ENCODE data around the gene RHBDF2.

Gene RHBDF2

GRCh38 chr17:76477576-76477975 lies 23.6 kb downstream of the RHBDF2 start:
- DNase-seq: no peak

- no peak for DNase-seq
Measured at GRCh38 chr17:76476736-76477135, 24.5 kb downstream of the RHBDF2 start.

- no peak for DNase-seq
Measured at GRCh38 chr17:76475302-76475701, 25.9 kb downstream of the RHBDF2 start.

GRCh38 chr17:76474894-76475293 lies 26.3 kb downstream of the RHBDF2 start:
- no peak for DNase-seq

GRCh38 chr17:76474238-76474637 lies 27.0 kb downstream of the RHBDF2 start:
- no peak for DNase-seq

- DNase-seq: no peak
Measured at GRCh38 chr17:76473541-76473985, 27.7 kb downstream of the RHBDF2 start.

GRCh38 chr17:76472726-76473125 lies 28.5 kb downstream of the RHBDF2 start:
- DNase-seq: no peak

GRCh38 chr17:76472258-76472645 lies 29.0 kb downstream of the RHBDF2 start:
- DNase-seq: no peak

GRCh38 chr17:76471498-76472257 lies 29.5 kb downstream of the RHBDF2 start:
- no peak for DNase-seq

- no peak for DNase-seq
Measured at GRCh38 chr17:76469991-76470739, 31.1 kb downstream of the RHBDF2 start.

- no peak for DNase-seq
Measured at GRCh38 chr17:76469076-76469990, 31.9 kb downstream of the RHBDF2 start.

GRCh38 chr17:76468634-76469010 lies 32.6 kb downstream of the RHBDF2 start:
- DNase-seq: no peak

- no peak for DNase-seq
Measured at GRCh38 chr17:76467809-76468633, 33.2 kb downstream of the RHBDF2 start.

GRCh38 chr17:76467366-76467765 lies 33.9 kb downstream of the RHBDF2 start, which contains the start of gene AANAT:
Gene AANAT, plus strand, starts transcription at chr17:76467603. Its CDS starts 1,144 bp downstream, at chr17:76468747.
- DNase-seq: no peak

GRCh38 chr17:76466775-76467130 lies 34.5 kb downstream of the RHBDF2 start:
- no peak for DNase-seq

GRCh38 chr17:76462556-76463290 lies 38.5 kb downstream of the RHBDF2 start:
- DNase-seq: no peak

GRCh38 chr17:76461765-76462555 lies 39.3 kb downstream of the RHBDF2 start:
- no peak for DNase-seq

GRCh38 chr17:76459674-76460073 lies 41.5 kb downstream of the RHBDF2 start:
- no peak for DNase-seq

GRCh38 chr17:76458580-76459490 lies 42.4 kb downstream of the RHBDF2 start:
- DNase-seq: no peak

GRCh38 chr17:76453431-76453743 lies 47.8 kb downstream of the RHBDF2 start:
- no peak for DNase-seq
